Uterus (tissue), 2 donors: ENCODE measurements around the gene PEMT.

Source experiments
- CTCF ChIP-seq, 4 experiments: fragments of 200-600 bp in 2 of 4; fragments of 450-650 bp in 2 of 4; sonication (generic) in 2 of 4; IDR thresholded peaks; one replicate each; pipeline ENCODE4 v1.5.1; 2016 to 2019; ENCODE audit warnings: antibody characterized with exemption in 4 of 4, mild to moderate bottlenecking in 2 of 4, moderate library complexity in 1 of 4
- POLR2A ChIP-seq, 2 donors: fragments of 450-650 bp; IDR thresholded peaks; one replicate each; pipeline ENCODE4 v1.6.1; 2016; ENCODE audit warnings: antibody characterized with exemption in 2 of 2, mild to moderate bottlenecking in 1 of 2, moderate library complexity in 1 of 2

GRCh38 chr17:17467720-17468119 lies 123.8 kb downstream of the PEMT start:
- no peak for TF ChIP-seq CTCF (IDR thresholded peaks at IDR 0.05)
- TF ChIP-seq POLR2A (IDR thresholded peaks at IDR 0.05): no peak
